Right lobe of liver (tissue), 4 donors: ENCODE measurements around the gene ESPL1.

Source experiments
- POLR2A ChIP-seq: fragments of 450-650 bp; IDR thresholded peaks from one replicate; pipeline ENCODE4 v1.6.1; 2017; ENCODE audit warnings: antibody characterized with exemption, mild to moderate bottlenecking
- TF ChIP-seq, protein P1 (sequence below), 4 donors: fragments of 200-600 bp in 3 of 4; fragments of 450-650 bp in 1 of 4; IDR thresholded peaks; one replicate each; pipeline versions ENCODE4 v1.5.1 to v1.8.0; 2016 to 2022; ENCODE audit warnings: antibody characterized with exemption in 4 of 4, mild to moderate bottlenecking in 2 of 4
- donor health status: DM: no; HTN: no; CAD: no.
- donor health status: DM: no; HTN: no; CAD: no.
- donor health status: DM: no; HTN: yes; CAD: no.

DNA sequence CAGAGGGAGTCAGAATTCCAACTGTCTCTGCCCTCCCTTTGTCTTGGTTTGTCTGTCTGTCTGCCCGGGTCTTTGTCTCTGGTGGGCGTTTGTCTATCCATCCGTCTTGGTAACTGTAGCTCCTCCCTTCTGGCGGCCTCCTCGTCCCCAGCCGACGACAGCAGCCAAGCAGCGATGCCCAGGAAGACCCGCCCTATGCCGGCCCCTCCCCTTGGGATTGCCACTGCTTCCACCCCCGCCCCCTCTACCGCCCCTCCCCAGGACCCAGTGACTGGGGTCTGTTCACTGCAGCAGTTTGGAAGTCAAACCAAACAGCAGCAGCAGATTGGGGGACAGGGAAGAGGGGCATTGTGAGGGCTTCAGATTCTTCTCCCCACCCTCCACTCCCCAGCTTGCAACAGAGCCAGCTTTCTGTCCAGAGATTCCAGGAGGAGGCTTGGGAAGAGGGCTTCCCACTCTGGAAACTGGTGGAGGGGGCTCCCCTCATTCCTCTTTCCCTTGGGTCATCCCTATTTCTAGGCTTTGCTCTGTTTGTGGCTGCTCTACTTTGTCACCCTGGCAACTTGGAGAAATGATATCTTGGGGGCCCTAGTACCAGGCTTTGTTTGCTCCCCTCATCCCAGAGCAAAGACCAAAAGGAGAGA is 33.7 kb upstream of the ESPL1 start:
- TF ChIP-seq, protein P1, sequence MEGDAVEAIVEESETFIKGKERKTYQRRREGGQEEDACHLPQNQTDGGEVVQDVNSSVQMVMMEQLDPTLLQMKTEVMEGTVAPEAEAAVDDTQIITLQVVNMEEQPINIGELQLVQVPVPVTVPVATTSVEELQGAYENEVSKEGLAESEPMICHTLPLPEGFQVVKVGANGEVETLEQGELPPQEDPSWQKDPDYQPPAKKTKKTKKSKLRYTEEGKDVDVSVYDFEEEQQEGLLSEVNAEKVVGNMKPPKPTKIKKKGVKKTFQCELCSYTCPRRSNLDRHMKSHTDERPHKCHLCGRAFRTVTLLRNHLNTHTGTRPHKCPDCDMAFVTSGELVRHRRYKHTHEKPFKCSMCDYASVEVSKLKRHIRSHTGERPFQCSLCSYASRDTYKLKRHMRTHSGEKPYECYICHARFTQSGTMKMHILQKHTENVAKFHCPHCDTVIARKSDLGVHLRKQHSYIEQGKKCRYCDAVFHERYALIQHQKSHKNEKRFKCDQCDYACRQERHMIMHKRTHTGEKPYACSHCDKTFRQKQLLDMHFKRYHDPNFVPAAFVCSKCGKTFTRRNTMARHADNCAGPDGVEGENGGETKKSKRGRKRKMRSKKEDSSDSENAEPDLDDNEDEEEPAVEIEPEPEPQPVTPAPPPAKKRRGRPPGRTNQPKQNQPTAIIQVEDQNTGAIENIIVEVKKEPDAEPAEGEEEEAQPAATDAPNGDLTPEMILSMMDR (IDR thresholded peaks at IDR 0.05) = no peak
- TF ChIP-seq POLR2A = no peak
